K562 (cell line): ENCODE data around the gene C1R. TPM values are rescaled to one million over a fixed set of nuclear protein-coding genes. Genes with fewer than 3 reads are reported as not detected.

Source experiments
- CBFA2T2 ChIP-seq: fragments of 450-650 bp; conservative IDR thresholded peaks from 2 replicates; pipeline ENCODE4 v1.6.1; 2017; ENCODE audit warnings: mild to moderate bottlenecking
- CREM ChIP-seq: IDR thresholded peaks from 2 replicates; pipeline ENCODE4 v1.6.1; 2014; ENCODE audit warnings: antibody characterized with exemption, low read depth
- FOXA3 ChIP-seq, 2 experiments: fragments of 450-650 bp in 1 of 2; sonication (generic) in 1 of 2; formaldehyde crosslinking; IDR thresholded peaks in 1 of 2; conservative IDR thresholded peaks in 1 of 2; 2 replicates each; pipeline versions ENCODE4 v1.4.0 to v1.8.0; 2020 to 2022; ENCODE audit warnings: mild to moderate bottlenecking in 2 of 2, missing genetic modification reagents in 1 of 2
- FOXK2 ChIP-seq, 2 experiments: fragments of 450-650 bp; IDR thresholded peaks in 1 of 2; conservative IDR thresholded peaks in 1 of 2; 2 replicates each; pipeline ENCODE4 v1.6.1; 2016; ENCODE audit warnings: low read depth in 2 of 2, mild to moderate bottlenecking in 1 of 2
- POLR2G ChIP-seq: fragments of 200-400 bp; formaldehyde crosslinking; IDR thresholded peaks from 2 replicates; pipeline ENCODE4 v1.6.1; 2017; ENCODE audit warnings: low read depth, mild to moderate bottlenecking, antibody characterized with exemption, low read length, moderate library complexity
- RFX7 ChIP-seq: fragments of 250-450 bp; sonication (Bioruptor Pico); IDR thresholded peaks from 2 replicates; pipeline ENCODE4 v1.5.1; 2021; ENCODE audit warnings: mild to moderate bottlenecking
- TSHZ1 ChIP-seq: fragments of 250-450 bp; sonication (Bioruptor Pico); IDR thresholded peaks from 2 replicates; pipeline ENCODE4 v1.4.0; 2020; ENCODE audit warnings: mild to moderate bottlenecking, moderate library complexity
- polyA plus RNA-seq, 8 experiments: library from polyadenylated mRNA; depleted of rRNA in 4 of 8; stranded (reverse) in 5 of 8; unstranded in 3 of 8; fragments of >200 nt; fragmentation: Nextera tagmentation in 2 of 8; fragmentation: Illumina TruSeq in 1 of 8; extraction: Ambion mirVana in 2 of 8; extraction: Trizol in 1 of 8; gene quantifications; 2 replicates each; pipeline versions ENCODE4 v1.2.1 to v1.2.3, GENCODE V29; 2011 to 2014; ENCODE audit warnings: inconsistent platforms in 1 of 8, missing spikeins in 1 of 8
- total RNA-seq, 7 experiments: library from RNA; depleted of rRNA in 6 of 7; stranded (reverse); fragments of >200 nt in 6 of 7; fragmentation: Illumina TruSeq in 2 of 7; extraction: Trizol in 2 of 7; gene quantifications; 2 replicates each; pipeline versions ENCODE4 v1.2.1 to v1.2.3, GENCODE V29; 2011 to 2021; ENCODE audit warnings: low replicate concordance in 1 of 7
- TF ChIP-seq, protein P1 (sequence below), 3 experiments: fragments of 200-800 bp in 1 of 3; fragments of 250-450 bp in 1 of 3; fragments of 450-650 bp in 1 of 3; sonication (Bioruptor Pico) in 1 of 3; sonication (Bioruptor generic) in 1 of 3; formaldehyde crosslinking in 1 of 3; IDR thresholded peaks; 2 replicates each; pipeline versions ENCODE4 v1.6.1 to v1.8.0; 2016 to 2022; ENCODE audit warnings: mild to moderate bottlenecking in 2 of 3, missing genetic modification characterization in 2 of 3, missing compliant biosample characterization in 1 of 3, moderate library complexity in 1 of 3

The C1R gene
- total and polyA plus RNA-seq, 9 of the 15 experiments (the other 6 are each of a cell fraction or from before 2014, with no cell fraction given) = 0.07 to 1.0 (median 0.33) TPM; not detected in 1

DNA sequence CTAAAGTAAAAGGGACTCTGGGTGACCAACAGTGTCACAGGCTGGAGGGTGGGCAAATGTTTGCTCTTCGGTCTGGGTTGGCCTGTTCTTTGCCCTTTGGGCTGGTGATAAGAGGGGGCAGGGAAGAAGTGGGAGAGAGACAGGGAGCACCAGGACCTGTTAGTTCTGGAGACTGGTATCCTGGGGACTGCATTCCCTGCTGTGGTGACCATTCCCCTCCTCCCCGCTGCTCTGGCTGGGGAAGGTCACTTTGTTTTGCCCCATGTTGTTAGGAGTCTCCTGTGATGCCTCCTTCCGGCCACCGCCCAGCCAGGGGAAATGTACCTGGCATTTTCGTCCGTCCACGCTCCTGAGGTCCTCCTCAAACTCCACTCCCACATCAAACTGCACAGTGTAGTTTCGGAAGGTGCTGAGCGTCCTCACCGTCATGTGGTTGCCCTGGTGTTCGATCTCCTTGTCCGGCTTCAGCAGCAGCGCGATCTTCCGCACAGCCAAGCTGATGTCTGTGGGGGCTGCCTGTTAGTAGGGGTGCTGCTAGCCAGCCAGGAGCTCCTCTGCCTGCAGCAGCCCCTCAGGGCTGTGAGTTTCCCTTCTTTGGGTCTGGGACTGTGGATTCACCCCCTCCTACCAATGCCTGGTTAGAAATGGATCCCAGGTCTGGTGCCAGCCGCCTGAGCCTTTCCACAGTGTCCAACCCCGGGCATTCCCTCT is 35.8 kb upstream of the C1R start (continued):
- TF ChIP-seq FOXK2 (conservative IDR thresholded peaks at IDR 0.05 in 1 of 2, IDR thresholded peaks at IDR 0.05 in 1 of 2; ENCODE audit: low read depth in 2 of 2) (peak in 1 of 2 experiments; percentile 12; a peak in 1 of 4 replicates), FOXA3 (CRISPR knock-in tag; conservative IDR thresholded peaks at IDR 0.05 in 1 of 2, IDR thresholded peaks at IDR 0.05 in 1 of 2) (no peak), TSHZ1 (CRISPR knock-in tag) (no peak), POLR2G (0 out of 2 replicates have a peak, but pooled peaks have one; percentile 27), CREM (no peak; the same call in 1 of the 2 replicates), CBFA2T2 (no peak), RFX7 (CRISPR knock-in tag) (no peak)
- TF ChIP-seq, protein P1, sequence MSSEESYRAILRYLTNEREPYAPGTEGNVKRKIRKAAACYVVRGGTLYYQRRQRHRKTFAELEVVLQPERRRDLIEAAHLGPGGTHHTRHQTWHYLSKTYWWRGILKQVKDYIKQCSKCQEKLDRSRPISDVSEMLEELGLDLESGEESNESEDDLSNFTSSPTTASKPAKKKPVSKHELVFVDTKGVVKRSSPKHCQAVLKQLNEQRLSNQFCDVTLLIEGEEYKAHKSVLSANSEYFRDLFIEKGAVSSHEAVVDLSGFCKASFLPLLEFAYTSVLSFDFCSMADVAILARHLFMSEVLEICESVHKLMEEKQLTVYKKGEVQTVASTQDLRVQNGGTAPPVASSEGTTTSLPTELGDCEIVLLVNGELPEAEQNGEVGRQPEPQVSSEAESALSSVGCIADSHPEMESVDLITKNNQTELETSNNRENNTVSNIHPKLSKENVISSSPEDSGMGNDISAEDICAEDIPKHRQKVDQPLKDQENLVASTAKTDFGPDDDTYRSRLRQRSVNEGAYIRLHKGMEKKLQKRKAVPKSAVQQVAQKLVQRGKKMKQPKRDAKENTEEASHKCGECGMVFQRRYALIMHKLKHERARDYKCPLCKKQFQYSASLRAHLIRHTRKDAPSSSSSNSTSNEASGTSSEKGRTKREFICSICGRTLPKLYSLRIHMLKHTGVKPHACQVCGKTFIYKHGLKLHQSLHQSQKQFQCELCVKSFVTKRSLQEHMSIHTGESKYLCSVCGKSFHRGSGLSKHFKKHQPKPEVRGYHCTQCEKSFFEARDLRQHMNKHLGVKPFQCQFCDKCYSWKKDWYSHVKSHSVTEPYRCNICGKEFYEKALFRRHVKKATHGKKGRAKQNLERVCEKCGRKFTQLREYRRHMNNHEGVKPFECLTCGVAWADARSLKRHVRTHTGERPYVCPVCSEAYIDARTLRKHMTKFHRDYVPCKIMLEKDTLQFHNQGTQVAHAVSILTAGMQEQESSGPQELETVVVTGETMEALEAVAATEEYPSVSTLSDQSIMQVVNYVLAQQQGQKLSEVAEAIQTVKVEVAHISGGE (CRISPR knock-in tag; IDR thresholded peaks at IDR 0.05) = peak in 1 of 3 experiments; percentile 87; a peak in 2 of 6 replicates
